NOMO-1 (cell line): ENCODE results near the gene TNK2.
A peak's percentile ranks its signal among the peaks of the same experiment; 100 is the strongest.
"Not testable (repeated sequence)": the region's sequence is repeated elsewhere in the genome, so short reads cannot be mapped to it uniquely, and the experiment has no call there.

Source experiments
- DNase-seq, 2 experiments: peaks; one replicate each; lab custom pipeline; 2025; ENCODE audit not compliant: unreplicated experiment in 2 of 2; lab: John Stamatoyannopoulos, UW

TNK2 gene

DNA sequence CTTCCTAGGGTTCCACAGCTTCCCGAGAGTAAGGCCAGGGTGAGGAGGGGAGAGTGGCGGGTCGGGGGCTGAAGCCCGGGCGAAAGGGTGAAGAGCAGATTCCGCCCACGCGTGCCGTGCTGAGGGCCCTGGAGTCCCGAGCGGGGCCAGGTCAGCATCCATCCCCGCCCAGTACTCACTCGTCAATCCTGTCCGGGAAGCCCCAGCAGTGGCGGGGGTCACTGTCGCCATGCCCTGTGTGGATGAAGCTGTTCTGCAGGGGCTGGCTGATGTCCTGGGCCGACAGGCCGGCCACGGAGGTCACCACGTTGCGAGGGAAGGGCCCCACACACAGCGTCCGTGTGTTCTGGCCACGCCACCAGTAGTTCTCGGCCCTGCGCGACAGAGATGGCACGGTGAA is 36.3 kb downstream of the TNK2 start:
- DNase-seq = no peak

DNA sequence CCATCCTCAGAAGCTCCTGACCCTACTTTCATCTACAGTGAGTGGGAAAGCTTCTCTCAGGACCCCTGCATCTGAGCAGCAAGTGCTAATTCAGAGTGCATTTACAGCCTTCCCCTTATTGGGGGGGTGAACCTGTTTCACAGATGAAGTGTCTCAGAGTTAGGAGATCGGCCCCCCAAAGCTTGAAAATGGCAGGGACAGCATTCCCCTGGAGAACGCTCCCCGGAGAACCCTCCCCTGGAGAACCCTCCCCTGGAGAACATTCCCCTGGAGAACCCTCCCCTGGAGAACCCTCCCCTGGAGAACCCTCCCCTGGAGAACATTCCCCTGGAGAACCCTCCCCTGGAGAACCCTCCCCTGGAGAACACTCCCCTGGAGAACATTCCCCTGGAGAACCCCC is 36.7 kb downstream of the TNK2 start:
- not testable (repeated sequence) for DNase-seq

DNA sequence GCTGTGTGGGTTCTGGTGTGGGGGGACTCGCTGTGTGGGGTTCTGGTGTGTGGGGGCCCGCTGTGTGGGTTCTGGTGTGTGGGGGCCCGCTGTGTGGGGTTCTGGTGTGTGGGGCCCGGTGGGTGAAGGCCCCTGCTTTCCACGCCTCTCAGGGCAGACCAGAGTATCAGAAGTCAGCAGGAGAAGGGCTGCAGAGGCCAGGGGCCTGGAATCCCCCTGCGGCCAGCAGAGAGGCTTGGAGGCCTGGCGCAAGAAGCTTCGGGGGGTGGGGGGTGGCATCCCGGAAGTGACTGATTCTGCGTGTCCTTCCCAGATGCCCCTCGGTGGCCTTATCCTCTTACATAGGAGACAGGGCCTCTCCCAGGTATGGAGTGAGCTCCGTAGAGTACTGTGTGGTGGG is 37.4 kb downstream of the TNK2 start:
- DNase-seq = no peak

DNA sequence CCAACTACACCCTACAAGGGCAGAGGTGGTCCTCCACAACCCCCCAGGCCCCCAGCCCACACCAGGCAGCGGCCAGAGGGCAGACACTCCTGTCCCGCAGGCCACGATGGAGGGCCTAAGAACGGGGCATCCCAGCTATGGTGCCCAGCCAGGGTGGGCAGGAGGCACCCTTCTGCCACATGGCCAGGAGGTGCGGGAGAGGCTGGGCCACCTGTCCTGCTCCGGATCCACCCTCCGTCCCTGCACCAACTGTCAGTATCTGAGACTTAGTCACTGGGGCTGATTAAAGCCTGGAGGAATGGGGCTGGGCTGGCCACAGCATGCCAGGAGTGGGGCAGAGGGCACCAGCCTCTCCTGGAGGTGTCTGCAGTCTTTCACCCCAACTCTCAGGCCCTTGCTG is 37.9 kb downstream of the TNK2 start:
- DNase-seq = no peak

DNA sequence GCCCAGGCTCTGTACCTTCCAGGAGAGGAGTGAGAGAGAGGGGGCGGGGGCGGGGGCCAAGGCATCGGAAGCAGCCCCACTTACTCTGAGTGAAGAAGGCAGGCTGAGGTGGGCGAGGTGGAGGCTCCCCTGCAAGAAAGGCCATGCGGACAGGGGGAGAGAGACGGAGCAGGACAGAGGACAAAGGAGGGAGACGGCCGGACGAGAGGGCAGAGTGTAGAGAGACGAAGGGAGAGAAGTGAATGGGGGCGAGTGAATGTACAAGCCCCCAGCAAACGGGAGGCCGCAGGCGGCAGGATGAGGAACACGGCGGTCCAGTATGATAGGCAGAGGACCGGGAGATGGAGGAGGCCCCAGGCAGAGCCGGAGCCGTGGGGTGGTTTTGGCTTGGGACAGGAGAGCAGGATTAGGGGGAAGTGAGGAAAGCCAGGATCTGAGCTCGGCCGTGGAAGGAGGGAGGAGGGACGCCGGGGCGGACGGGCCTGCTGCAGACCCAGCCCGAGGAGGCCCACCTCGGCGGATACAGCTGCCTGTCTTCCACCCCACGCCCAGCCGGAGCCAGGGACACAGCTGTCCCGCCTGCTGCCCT is 38.8 kb downstream of the TNK2 start:
- no peak for DNase-seq

DNA sequence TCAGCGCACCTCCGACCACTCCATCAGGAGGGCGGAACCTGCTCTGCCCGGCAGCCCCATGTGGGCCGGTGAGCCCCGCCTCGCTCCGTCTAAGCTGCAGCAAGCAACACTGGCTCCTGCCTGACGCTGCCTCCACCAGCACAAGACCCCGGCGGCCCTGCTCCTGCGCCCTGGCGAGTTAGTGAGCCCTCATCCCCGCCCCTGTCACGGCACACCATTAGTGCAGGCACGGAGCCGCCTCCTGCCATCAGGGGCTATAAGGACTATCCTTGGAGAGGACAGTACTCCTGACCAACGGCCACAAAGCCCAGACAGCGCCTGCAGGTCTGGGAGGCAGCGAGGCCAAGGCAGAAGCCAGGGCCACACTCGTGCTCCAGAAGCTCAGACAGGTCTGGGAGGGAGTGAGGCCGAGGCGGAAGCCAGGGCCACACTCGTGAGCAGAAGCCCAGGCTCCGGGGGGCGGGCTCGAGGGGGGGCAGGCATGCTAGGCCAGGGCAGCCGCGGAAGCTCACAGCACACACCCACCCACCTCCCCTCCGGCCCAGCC is 39.4 kb downstream of the TNK2 start:
- no peak for DNase-seq

DNA sequence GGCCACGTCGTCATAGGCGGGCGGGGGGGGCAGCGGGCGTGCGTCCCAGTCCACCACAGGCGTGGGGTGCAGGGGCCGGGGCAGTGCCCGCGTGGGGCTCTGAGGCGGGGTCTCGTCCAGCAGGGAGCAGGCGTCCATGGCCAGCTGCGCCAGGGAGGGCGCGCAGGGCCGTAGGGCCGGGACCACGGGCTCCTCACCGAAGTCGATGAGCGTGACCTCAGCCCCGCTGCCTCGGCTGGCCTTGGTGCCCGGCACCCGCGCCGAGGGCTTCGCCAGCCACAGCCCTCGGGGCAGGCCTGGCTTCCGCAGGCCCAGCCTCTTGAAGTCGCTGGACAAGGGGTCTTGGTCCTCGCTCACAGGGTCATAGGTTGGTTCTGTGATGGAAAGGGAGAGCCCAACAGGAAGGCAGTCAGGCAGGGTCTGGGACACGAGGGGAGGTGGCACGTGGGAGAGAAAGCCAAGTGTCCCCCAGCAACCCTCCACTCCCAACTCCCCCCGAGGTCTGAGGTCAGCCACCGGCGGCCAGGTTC is 40.0 kb downstream of the TNK2 start:
- no peak for DNase-seq

DNA sequence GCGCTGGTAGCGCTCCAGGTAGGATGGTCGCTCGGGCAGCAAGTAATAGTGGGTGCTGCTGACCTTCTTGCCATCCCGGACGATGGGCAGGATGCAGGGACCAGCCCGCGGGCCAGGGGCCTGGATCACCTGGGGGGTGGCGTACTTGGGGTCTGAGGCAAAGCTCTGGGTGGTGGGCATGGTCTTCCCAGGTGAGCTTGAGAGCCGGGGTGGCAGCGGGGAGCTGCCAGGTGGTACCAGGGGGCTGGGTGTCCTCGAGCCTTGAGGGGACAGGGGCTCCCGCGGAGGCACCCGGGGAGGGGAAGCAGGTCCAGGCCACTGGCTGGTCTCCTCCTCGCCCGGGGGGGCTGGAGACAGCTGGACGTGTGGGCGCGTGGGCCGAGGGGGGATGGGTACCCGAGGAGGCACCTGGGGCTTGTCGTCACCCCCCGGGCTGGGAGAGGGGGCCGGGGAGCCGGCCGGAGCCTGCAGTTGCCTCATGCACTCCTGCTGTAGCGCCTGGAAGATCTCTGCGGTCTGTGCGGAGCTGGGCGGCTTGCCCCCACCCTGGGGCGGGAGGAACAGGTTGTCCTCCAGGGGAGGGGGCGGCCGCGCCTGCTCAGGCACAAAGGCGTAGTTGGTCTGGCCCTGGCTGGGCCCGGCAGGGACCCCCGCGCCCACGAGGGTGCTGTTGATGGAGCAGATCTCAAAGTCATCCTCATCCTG is 40.6 kb downstream of the TNK2 start:
- DNase-seq = no peak

DNA sequence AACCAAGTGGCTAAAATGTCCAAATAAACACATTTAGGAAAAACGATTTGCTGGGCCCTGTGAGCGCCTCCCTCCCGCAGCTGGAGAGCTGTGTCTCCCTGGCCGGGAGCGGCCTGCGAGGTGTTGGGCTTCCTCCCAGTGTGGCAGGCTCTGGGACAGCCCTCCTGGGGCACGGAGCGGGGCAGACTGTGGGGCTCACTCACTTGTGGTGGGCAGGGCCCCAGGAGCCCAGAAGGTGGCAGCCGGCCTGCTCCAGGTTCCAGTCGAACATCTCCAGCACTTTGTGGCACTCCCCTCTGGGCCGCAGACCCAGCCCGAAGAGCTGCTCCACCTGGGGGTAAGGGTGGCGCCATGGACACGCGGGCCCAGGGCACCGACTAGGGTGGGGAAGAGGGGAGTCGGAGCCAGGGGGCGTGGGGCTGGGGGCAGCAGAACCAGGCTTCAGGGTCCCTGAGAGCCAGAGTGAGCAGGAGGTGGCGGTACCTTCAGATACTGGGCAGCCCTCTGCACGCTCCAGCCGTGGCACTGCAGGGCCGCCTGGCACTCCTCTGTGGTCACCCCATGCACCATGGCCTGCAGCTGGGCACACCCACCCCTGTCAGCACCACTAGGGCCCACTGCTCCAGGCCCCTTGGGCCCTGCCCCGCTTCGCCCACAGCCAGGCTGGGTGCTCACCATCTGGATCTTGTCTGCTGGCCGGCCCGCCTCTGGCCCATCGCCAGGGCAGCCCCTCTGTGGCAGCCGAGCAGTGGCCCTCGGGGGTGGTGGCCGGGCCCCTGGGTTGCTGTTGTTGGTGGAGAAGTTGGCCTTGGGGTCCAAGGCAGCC is 41.5 kb downstream of the TNK2 start:
- DNase-seq = no peak

DNA sequence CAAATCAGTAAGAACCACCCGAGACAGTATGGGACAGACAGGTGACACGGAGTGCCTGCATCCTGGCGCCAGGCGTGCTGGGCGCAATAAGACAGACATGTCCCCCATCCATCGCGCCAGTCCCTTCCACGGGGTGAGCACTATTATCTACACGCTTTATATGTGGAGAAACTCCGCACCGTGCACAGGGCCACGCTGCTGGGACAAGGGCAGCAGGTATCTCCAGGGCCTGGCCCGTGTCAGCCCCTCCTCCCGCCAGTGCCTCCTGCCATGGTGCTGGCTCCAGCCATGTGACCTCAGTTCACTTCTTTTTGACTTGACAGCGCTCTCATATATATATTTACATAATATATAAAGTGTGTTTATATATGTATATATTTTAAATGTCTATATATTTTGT is 42.6 kb downstream of the TNK2 start:
- DNase-seq = no peak

DNA sequence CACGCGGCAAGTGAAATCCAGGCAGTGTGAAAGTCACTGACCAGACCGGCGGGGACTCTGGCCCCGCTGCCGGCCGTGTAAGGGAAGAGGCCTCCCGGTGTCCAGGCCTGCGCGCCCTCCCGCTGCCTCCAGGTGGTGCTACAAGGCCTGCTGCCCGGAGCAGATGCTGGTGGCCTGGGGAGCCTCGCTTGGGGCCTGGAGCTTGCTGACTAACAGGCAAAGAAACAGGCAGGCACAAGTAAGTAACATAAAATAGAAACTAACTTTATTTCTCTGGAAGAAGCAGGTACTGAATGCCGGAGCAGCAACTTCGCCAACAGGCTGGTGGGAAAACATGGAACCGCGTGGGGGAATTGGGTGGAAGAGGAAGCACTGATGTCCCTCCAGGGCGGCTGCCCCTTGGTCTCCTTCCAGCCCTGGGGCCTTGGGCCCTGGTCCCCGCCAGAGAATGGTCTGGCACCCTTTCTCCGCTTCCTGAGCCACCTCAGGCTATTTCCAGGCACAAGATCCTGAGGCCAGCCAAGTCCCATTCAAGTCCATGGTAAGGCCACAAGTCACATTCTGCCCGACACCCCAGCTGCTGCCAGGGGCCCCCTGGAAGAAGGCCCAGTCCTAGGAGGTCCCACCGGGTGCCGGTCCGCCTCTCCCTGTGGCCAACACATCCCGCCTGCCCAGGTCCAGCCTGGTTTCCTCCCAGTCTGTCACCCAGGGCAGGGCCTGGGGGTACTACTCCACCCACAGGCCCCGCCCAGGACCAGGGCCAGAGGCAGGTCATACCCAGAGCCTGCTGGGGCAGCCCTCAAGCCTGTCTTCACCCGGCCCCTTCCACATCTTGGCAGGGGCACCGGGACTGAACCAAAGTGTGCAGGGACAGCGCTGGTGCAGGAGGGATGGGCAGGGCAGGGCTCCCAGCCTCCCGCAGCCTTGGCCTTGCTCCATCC is 45.0 kb downstream of the TNK2 start:
- peak; percentile 17 to 38 for DNase-seq

DNA sequence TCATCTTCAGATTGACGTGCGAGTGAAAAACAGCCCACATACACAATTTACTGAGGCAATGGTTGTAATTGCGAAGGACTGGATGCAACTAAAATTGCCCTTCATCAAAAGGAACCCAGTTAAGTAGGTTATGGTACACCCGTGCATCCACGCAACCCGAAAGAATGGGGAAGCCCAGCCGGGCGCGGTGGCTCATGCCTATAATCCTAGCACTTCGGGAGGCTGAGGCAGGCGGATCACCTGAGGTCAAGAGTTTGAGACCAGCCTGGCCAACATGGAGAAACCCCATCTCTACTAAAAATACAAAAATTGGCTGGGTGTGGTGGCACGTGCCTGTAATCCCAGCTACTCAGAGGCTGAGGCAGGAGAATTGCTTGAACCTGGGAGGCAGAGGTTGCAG is 46.0 kb downstream of the TNK2 start:
- not testable (repeated sequence) for DNase-seq

GRCh38 chr3:195860456-195860855 is 47.9 kb downstream of the TNK2 start:
- no peak for DNase-seq

- no peak for DNase-seq
These were observed 48.4 kb downstream of the TNK2 start for GRCh38 chr3:195859846-195860411.

DNA sequence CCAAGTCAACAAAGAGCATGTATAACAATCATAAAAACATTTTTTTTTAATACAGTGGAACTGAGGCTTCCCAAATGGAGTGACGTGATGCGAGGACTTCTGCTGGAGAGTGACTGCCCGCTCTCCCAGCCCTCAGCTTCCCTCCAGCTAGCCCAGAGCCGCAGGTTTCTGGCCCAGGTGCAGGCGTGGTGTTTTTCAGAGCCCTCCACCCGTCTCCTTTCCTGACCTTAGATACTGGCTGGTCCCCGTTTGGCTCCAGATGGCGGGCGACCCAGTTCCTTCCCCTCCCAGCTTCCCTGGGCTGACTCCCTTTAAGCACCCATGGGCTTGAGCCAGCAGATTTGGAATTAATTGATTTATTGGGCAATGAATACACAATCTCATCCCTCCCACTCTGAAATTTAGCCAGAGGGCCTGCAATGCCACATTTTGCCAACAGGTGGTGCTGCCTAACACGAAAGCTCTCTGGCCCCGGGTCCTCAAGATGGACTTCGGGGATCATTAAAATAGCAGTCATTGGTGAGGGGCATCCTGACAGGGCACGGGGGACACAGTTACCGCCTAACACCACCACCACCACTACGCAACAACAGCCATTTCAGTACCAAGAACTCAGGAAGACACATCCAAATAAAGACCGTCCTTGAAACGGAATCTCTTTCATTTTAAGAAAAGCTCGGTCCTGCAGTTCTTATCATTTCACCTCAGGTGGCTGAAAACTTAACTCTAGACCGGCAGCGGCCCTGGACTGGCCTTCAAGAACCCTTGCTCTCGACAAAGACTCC is 49.1 kb downstream of the TNK2 start:
- DNase-seq = peak; percentile 47 to 71

DNA sequence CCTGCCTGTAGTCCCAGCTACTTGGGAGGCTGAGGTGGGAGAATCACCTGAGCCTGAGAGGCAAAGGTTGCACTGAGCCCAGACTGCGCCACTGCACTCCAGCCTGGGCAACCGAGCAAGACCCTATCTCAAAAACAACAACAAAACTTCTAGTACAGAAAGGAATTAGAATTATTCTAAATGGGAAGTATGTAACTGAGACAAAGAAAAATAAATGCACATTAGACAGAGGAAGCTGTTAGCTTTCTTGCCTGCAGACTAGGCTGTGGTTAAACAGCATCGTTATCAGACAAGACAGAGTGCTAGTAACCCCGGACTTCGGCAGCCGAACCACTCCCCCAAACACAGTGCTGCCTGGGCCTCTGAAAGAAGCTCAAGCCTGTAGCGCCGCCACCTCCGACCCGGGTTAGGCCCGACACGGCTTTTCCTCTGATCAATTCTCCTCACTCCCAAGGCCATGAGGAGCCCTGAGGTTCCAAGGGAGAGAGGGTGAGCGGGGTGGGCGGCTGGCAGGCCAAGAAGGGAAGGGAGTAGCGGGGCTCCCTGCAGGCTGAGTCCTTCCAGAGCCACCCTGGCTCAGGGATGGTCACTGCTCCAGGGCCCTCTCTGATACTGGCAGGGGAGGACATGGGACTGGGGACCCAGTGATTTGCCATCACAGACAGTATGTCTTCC is 51.8 kb downstream of the TNK2 start:
- DNase-seq = no peak

DNA sequence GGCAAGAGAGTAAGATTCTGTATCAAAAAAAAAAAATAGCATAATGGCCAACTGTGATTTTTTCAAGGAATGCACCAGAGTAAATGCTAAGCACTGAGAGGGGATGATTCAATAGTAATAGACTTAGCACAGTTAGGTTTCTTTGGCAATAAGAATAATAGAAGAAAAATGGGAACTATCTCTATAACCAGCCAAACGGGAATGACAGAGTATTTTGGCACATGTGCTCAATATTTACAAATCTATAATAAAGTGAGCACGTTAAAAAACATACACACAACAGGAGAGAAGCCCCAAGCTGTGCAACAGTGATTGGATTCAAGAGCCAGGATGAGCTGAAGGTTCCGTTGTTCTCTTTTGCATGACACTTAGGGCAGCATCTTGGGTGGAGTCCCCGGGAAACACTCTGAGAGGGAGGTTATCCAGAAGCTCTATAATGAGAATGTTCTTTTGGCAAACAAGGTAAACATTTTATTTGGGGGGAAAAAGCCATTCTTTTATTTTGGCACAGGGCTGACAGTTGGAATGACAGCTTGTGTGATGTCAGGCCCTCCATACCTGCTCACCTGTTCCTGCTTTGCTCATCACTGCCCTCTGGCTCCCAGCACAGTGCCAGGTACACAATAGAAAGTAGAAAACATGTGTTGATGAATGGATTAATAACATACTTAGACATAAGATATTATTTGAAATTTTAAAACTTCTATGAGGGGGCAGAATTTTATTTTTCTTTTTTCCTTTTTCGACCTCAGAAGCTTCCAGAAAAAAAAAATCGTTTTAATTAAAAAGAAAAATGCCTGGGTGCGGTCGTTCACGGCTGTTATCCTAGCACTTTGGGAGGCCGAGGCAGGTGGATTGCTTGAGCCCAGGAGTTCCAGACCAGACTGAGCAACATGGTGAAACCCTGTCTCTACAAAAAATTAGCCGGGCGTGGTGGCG is 52.6 kb downstream of the TNK2 start:
- no peak for DNase-seq
